WTC11 (cell line): ENCODE results near the gene KRTAP4-16. TPM values are rescaled to one million over a fixed set of nuclear protein-coding genes. Genes with fewer than 3 reads are reported as not detected.

Experiments used
- ATAC-seq: fragments of 200-7000 bp; cut with Tn5 transposase; 2 replicates; pipeline ENCODE4 v1.10.0; 2021; ENCODE audit warnings: mild to moderate bottlenecking, moderate library complexity
- CTCF ChIA-PET: fragments of 300-600 bp; sonication (Branson Sonifier 250); formaldehyde crosslinking; loops from one replicate; lab custom pipeline; 2021; ENCODE audit warnings: antibody characterized with exemption; lab: Charles Lee
- POLR2A ChIA-PET: fragments of 350-600 bp; sonication (Branson Sonifier 250); formaldehyde crosslinking; loops from one replicate; lab custom pipeline; 2021; ENCODE audit warnings: antibody characterized with exemption; lab: Charles Lee
- DNase-seq: peaks from one replicate; pipeline ENCODE4 v3.0.0; 2021; ENCODE audit warnings: low spot score
- H3K27ac Mint-ChIP-seq: 2 replicates; pipeline ENCODE4 v1.8.0; 2021; ENCODE audit warnings: mixed read lengths
- H3K27me3 Mint-ChIP-seq: 2 replicates; pipeline ENCODE4 v1.8.0; 2021; ENCODE audit warnings: low read depth, mild to moderate bottlenecking, moderate library complexity, mixed read lengths
- H3K36me3 Mint-ChIP-seq: 2 replicates; pipeline ENCODE4 v1.8.0; 2021; ENCODE audit warnings: mixed read lengths
- H3K4me1 Mint-ChIP-seq: 2 replicates; pipeline ENCODE4 v1.8.0; 2022; ENCODE audit warnings: mixed read lengths
- H3K4me3 Mint-ChIP-seq: 2 replicates; pipeline ENCODE4 v1.8.0; 2021; ENCODE audit warnings: mild to moderate bottlenecking, moderate library complexity, mixed read lengths
- H3K9me3 Mint-ChIP-seq: 2 replicates; pipeline ENCODE4 v1.8.0; 2021; ENCODE audit warnings: mixed read lengths
- AR ChIP-seq: fragments of 250-450 bp; sonication (Bioruptor Pico); IDR thresholded peaks from 2 replicates; pipeline ENCODE4 v1.9.0; 2021; ENCODE audit warnings: mild to moderate bottlenecking
- ATF1 ChIP-seq: sonication (generic); formaldehyde crosslinking; IDR thresholded peaks from 2 replicates; pipeline ENCODE4 v1.8.1; 2023; ENCODE audit warnings: mild to moderate bottlenecking, moderate library complexity, missing genetic modification reagents
- HMGA2 ChIP-seq: fragments of 250-450 bp; sonication (Bioruptor Pico); IDR thresholded peaks from 2 replicates; pipeline ENCODE4 v1.4.0; 2021; ENCODE audit warnings: mild to moderate bottlenecking, moderate library complexity
- IRF1 ChIP-seq: sonication (generic); formaldehyde crosslinking; IDR thresholded peaks from 2 replicates; pipeline ENCODE4 v1.8.0; 2023; ENCODE audit warnings: missing genetic modification reagents
- JAZF1 ChIP-seq: fragments of 250-450 bp; sonication (Bioruptor Pico); IDR thresholded peaks from 2 replicates; pipeline ENCODE4 v1.9.0; 2021; ENCODE audit warnings: moderate library complexity, mild to moderate bottlenecking, inconsistent platforms
- NR3C1 ChIP-seq: sonication (generic); formaldehyde crosslinking; conservative IDR thresholded peaks from 2 replicates; pipeline ENCODE4 v1.8.1; 2023; ENCODE audit warnings: low read depth, mild to moderate bottlenecking, missing genetic modification reagents
- PRRX2 ChIP-seq: fragments of 250-450 bp; sonication (Bioruptor Pico); IDR thresholded peaks from 2 replicates; pipeline ENCODE4 v1.8.0; 2021; ENCODE audit warnings: mild to moderate bottlenecking
- SMAD3 ChIP-seq: sonication (generic); formaldehyde crosslinking; IDR thresholded peaks from 2 replicates; pipeline ENCODE4 v1.8.0; 2022; ENCODE audit warnings: missing genetic modification reagents, mild to moderate bottlenecking, borderline replicate concordance
- ZNF396 ChIP-seq: fragments of 250-450 bp; sonication (Bioruptor Pico); IDR thresholded peaks from 2 replicates; pipeline ENCODE4 v1.8.0; 2021; ENCODE audit warnings: mild to moderate bottlenecking, moderate library complexity, borderline replicate concordance
- total RNA-seq: library from RNA; stranded (reverse); gene quantifications from 3 replicates; pipeline ENCODE4 v1.2.3, GENCODE V29; 2021
- TF ChIP-seq, protein P1 (sequence below): sonication (generic); formaldehyde crosslinking; IDR thresholded peaks from 2 replicates; pipeline ENCODE4 v1.8.0; 2022; ENCODE audit warnings: mild to moderate bottlenecking, missing genetic modification reagents
- TF ChIP-seq, protein P2 (sequence below): sonication (generic); formaldehyde crosslinking; IDR thresholded peaks from 2 replicates; pipeline ENCODE4 v1.8.0; 2022; ENCODE audit warnings: missing genetic modification reagents
- TF ChIP-seq, protein P3 (sequence below): sonication (generic); formaldehyde crosslinking; IDR thresholded peaks from 2 replicates; pipeline ENCODE4 v1.8.1; 2022; ENCODE audit warnings: missing genetic modification reagents, borderline replicate concordance

KRTAP4-16 gene
- total RNA-seq, 1 experiment from 2014 or later, result not detected

DNA sequence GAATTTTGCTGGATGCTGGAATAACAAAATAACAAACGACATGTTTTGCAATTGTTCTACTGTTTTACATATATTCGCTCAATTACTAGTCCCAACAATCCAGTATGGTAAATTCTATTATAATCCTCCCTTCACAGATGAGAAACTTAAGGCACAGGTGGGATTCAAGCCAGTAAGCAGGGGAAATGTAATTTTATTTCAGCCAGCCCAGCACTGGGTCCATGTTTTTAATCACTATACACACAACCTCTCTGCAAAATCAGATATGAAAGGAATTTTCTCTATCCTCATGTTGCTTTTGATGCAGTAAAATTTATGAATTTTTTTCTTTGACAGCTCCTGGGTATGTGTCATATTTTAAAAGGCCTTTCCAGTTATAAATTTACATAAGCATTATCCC lies 43.3 kb upstream of the KRTAP4-16 start (continued):
- no peak for TF ChIP-seq ATF1
- TF ChIP-seq, protein P1, sequence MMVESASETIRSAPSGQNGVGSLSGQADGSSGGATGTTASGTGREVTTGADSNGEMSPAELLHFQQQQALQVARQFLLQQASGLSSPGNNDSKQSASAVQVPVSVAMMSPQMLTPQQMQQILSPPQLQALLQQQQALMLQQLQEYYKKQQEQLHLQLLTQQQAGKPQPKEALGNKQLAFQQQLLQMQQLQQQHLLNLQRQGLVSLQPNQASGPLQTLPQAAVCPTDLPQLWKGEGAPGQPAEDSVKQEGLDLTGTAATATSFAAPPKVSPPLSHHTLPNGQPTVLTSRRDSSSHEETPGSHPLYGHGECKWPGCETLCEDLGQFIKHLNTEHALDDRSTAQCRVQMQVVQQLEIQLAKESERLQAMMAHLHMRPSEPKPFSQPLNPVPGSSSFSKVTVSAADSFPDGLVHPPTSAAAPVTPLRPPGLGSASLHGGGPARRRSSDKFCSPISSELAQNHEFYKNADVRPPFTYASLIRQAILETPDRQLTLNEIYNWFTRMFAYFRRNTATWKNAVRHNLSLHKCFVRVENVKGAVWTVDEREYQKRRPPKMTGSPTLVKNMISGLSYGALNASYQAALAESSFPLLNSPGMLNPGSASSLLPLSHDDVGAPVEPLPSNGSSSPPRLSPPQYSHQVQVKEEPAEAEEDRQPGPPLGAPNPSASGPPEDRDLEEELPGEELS (CRISPR knock-in tag), result no peak
- TF ChIP-seq HMGA2 (CRISPR knock-in tag), result no peak
- no peak for TF ChIP-seq ZNF396 (CRISPR knock-in tag)

DNA sequence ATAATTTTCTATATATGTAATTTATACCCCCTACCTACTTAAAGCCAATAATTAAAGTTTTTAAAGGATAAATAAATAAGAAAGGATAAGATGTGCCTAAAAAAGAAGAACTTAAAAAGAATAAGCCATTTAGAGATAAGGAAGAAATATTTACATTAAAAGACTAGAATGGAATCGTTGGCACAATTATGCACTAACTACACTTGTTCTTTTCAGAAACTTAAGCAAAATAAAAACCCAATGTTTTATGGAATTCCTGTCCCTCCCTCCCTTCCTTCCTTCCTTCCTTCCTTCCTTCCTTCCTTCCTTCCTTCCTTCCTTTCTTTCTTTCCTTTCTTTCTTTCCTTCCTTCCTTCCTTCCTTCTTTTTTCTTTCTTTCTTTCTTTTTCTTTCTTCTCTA lies 42.8 kb upstream of the KRTAP4-16 start:
- Mint-ChIP-seq H3K27ac (no peak overlapping the region), H3K4me1 (peaks cover 8% of the 10 kb centered on the region; the same call in 1 of the 2 replicates), H3K36me3 (peaks cover 27% of the 10 kb centered on the region), H3K4me3 (no peak overlapping the region), H3K27me3 (peaks cover 3% of the 10 kb centered on the region; the same call in 1 of the 2 replicates), H3K9me3 (peaks cover 44% of the 10 kb centered on the region)
- TF ChIP-seq AR (CRISPR knock-in tag), result no peak
- no peak for TF ChIP-seq IRF1 (CRISPR knock-in tag)
- TF ChIP-seq NR3C1 (CRISPR knock-in tag), result no peak
- no peak for TF ChIP-seq SMAD3 (CRISPR knock-in tag)
- no peak for TF ChIP-seq PRRX2 (CRISPR knock-in tag)
- no peak for TF ChIP-seq JAZF1
- CTCF ChIA-PET, result no interaction called here
- ATAC-seq (no peak), DNase-seq (no peak)
- POLR2A ChIA-PET, result no interaction called here

DNA sequence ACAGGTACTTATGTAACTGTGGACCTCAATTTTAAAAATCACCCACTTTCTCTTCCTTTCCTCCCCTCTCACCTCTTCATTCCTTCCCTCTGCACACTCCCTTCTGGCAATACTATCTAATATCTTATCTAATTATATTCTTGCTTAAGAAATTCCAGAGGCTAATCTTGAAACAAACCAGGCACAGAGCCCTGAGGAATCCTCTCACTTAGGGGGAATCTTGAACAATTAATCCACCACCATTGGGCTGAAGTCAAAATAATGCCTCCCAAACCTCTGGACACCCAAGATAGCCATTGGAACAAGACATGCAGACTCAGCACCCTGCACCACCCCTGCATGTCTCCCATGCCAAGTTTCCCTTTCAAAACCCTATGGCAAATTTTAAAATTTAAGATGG lies 39.4 kb upstream of the KRTAP4-16 start:
- DNase-seq (no peak), ATAC-seq (no peak)
- Mint-ChIP-seq H3K4me3 (no peak overlapping the region), H3K36me3 (peaks cover 30% of the 10 kb centered on the region), H3K27ac (no peak overlapping the region), H3K9me3 (peaks cover 65% of the 10 kb centered on the region), H3K27me3 (peaks cover 5% of the 10 kb centered on the region), H3K4me1 (no peaks in the 10 kb centered on the region)
- ChIA-PET POLR2A (no interaction called here), CTCF (no interaction called here)
- TF ChIP-seq, protein P2, sequence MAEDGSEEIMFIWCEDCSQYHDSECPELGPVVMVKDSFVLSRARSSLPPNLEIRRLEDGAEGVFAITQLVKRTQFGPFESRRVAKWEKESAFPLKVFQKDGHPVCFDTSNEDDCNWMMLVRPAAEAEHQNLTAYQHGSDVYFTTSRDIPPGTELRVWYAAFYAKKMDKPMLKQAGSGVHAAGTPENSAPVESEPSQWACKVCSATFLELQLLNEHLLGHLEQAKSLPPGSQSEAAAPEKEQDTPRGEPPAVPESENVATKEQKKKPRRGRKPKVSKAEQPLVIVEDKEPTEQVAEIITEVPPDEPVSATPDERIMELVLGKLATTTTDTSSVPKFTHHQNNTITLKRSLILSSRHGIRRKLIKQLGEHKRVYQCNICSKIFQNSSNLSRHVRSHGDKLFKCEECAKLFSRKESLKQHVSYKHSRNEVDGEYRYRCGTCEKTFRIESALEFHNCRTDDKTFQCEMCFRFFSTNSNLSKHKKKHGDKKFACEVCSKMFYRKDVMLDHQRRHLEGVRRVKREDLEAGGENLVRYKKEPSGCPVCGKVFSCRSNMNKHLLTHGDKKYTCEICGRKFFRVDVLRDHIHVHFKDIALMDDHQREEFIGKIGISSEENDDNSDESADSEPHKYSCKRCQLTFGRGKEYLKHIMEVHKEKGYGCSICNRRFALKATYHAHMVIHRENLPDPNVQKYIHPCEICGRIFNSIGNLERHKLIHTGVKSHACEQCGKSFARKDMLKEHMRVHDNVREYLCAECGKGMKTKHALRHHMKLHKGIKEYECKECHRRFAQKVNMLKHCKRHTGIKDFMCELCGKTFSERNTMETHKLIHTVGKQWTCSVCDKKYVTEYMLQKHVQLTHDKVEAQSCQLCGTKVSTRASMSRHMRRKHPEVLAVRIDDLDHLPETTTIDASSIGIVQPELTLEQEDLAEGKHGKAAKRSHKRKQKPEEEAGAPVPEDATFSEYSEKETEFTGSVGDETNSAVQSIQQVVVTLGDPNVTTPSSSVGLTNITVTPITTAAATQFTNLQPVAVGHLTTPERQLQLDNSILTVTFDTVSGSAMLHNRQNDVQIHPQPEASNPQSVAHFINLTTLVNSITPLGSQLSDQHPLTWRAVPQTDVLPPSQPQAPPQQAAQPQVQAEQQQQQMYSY, result no peak
- TF ChIP-seq, protein P3, sequence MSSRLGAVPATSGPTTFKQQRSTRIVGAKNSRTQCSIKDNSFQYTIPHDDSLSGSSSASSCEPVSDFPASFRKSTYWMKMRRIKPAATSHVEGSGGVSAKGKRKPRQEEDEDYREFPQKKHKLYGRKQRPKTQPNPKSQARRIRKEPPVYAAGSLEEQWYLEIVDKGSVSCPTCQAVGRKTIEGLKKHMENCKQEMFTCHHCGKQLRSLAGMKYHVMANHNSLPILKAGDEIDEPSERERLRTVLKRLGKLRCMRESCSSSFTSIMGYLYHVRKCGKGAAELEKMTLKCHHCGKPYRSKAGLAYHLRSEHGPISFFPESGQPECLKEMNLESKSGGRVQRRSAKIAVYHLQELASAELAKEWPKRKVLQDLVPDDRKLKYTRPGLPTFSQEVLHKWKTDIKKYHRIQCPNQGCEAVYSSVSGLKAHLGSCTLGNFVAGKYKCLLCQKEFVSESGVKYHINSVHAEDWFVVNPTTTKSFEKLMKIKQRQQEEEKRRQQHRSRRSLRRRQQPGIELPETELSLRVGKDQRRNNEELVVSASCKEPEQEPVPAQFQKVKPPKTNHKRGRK (CRISPR knock-in tag), result no peak
